ENCODE data around the gene VTA1.
"Not testable (repeated sequence)": the region's sequence is repeated elsewhere in the genome, so short reads cannot be mapped to it uniquely, and the experiment has no call there.

VTA1 gene, protein sequence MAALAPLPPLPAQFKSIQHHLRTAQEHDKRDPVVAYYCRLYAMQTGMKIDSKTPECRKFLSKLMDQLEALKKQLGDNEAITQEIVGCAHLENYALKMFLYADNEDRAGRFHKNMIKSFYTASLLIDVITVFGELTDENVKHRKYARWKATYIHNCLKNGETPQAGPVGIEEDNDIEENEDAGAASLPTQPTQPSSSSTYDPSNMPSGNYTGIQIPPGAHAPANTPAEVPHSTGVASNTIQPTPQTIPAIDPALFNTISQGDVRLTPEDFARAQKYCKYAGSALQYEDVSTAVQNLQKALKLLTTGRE

DNA sequence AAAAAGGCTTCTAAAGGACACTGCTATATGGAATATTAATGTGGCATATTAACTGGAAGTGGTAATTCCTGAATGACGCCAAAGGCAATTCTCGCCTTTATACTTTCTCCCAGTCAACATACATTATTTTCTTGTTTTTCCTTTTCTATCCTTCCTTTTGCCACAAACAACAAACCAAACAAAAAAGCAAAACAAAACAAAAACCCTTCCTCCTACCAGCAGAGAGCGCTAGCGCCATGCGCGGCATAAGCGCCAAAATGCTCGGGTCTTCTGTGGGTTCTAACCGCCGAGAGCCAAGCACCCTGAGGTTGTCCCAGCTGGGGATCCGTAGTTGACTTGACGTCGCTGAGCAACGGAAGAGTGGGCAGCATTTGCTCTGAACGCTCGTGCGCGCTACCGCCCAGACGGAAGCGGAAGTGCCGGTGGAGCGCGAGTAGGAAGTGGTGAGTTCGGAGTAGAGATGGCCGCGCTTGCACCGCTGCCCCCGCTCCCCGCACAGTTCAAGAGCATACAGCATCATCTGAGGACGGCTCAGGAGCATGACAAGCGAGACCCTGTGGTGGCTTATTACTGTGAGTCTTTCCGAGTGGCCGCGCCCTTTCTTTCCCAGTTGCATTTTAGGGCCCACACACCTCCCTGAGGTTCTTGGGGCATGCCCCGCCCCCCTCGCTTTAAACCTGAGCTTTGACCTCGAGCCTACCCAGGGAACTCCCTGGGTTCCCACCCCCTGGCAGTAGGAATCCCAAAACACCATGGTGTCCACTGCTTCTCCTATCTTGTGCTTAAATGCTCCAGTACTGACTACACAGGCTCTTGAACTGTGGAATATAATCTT, at the start of gene VTA1, which contains the start of gene NMBR:
Gene VTA1, plus strand, starts transcription at position 436 of the 835 bp plus-strand sequence. Its CDS starts 25 bp downstream, at position 461.
Gene NMBR, minus strand, starts transcription at position 295 of the 835 bp plus-strand sequence. CDS start 58,464 bp downstream, outside the sequence.
- DNase-seq (ENCODE audit: low spot score): peak; percentile 97

DNA sequence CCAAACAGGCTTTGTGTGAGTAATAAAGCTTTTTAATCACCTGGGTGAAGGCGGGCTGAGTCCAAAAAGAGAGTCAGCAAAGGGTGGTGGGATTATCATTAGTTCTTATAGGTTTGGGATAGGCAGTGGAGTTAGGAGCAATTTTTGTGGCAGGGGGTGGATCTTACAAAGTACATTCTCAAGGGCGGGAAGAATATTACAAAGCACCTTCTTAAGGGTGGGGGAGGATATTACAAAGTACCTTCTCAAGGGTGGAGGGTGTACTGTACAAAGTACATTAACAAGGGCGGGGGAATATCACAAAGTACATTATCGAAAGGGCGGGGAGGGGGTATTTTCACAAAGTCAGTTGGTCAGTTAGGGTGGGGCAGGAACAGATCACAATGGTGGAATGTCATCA, 42.2 kb upstream of the VTA1 start:
- not testable (repeated sequence) for DNase-seq (ENCODE audit: low spot score)

DNA sequence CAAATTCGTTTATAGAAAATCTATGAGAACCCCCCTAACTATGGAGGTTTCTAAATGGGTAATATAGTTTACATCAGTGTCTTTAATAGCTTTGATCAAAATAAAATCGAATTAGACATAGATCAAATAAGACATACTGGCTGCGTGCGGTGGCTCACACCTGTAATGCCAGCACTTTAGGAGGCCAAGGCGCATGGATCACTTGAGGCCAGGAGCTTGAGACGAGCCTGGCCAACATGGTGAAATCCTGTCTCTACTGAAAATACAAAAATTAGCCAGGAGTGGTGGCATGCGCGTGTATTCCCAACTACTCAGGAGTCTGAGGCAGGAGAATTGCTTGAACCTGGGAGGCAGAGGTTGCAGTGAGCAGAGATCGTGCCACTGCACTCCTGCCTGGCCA, 36.2 kb upstream of the VTA1 start:
- DNase-seq (ENCODE audit: low spot score): not testable (repeated sequence)

DNA sequence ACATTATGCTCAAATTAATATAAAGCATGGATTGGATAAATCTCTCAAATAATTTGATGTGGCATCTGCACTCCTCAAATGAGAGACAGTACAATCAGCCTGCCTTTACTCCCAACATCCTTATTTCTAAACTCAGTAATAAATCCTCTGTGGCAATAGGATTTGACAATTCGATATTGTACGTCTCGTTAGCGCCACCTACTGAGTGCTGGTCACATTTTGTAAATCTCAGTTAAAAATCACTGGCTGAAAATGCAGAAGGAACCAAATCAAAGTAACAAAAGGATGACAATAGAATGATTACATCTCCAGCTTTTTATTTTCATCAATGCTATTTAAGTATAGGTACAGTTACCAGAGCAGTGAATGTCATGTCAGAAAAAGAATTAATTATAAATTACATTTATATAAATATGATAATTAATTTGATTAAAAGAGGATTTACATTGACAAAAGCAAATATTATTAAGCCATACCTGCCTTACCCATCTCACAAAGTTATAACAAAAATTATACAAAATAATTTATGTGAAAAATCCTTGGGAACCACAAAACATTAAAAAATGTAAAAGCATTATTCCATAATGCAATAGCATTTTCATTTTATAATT, 34.5 kb upstream of the VTA1 start:
- peak; percentile 64 for DNase-seq (ENCODE audit: low spot score)

DNA sequence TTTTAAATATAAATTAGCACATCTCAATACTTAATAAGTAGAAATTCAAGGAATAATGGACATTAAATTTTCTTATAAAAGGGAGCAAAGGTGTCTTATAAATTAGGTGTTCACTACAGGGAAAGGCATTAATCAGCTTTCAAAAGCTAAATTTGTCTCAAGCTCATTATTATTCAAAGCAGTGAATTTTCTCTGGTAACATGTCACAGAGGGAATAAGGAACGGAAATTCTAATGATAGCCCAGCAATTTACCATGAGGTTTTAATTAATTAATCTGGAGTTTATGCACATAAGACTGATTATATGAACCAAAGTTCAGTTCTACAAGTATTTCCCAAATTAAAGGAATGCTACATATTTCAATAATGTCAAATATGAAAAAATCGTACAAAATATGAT, 29.7 kb upstream of the VTA1 start:
- DNase-seq (ENCODE audit: low spot score): no peak

DNA sequence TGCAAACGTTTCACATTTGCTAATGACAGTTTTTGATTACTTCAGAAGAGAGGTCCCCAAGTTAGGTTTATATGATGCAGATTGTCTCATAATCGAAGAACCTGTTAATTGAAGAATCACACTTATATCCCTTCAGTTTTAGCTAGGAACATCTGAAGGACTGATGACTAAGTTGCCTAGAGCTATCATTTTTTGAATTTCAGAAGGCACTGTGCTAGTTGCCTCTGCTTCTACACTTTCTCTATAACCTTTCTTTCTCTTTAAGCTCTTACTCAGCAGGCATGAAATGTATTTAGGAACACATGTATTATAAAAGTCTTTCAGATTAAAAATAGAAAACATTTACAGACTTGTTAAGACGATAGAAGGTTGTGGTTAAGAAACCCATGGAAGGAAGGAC, 28.7 kb upstream of the VTA1 start:
- no peak for DNase-seq (ENCODE audit: low spot score)

DNA sequence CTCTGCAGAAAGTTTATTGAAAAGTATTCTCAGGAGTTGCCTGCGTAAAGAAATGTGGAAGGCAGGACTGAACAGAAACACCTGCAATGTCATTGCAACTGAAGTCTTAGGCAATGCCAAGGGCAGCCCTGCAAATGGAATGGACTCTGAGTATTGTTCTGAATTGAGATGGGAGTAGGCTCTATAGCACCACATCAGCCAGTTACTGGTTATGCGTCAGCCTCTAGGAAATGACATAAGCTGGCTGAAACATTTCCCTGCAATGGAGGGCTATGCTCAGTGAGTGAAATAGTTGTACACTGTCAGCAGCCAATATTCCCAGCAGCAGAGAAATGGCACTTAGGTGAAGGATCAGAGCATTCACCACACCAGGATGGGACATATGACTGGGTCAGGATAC, 28.1 kb upstream of the VTA1 start:
- peak; percentile 16 for DNase-seq (ENCODE audit: low spot score)

DNA sequence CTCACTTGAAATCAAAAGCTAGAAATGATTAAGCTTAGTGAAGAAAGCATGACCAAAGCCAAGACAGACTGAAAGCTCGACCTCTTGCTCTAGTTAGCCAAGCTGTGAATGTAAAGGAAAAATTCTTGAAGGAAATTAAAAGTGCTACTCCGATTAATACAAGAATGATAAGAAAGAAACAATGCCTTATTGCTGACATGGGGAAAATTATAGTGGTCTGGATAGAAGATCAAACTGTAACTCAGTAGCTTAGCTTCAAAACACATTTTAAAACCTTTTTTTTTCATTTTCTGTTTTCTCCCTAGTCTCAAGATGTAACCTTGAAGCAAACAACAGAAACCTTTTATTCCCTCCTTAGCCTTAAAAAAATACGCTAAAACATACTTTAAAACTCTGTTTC, 25.7 kb upstream of the VTA1 start:
- no peak for DNase-seq (ENCODE audit: low spot score)

DNA sequence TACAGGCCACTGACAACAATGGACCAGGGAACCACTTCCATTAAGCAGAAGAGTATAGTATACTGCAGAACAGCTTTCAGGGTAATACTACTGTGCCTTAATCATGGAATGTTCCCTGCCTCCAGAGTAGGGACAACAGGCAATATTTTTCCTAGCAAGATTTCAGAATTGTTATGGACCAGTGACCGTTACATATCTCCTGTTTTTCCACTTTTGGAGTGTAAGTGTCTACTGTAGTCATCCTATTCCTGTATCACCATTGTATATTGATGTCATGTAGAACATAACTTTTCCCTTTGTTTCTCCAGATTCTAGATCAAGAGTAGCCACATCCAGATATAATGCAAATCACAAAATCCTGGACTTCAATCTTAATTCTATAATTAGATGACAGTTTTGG, 16.2 kb upstream of the VTA1 start:
- no peak for DNase-seq (ENCODE audit: low spot score)

DNA sequence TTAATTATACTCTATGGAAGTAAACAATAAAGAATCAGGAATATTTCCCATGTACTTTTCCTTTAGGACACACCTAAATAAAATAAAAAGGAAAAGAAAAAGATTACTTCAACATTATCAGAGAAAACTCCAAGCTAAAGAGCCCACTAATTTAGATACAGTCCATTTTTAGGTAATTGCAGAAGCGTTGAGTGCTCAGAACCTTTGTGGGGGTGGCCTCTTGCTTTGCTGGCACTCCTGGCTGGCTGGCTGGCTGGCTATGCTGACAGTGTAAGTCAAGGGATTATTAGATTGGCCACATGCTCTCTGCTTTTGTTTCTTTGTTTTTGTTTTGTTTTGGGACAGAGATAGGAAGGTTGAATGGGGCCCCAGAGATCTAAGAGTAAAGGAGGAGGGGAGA, 14.4 kb upstream of the VTA1 start, which contains the start of gene GJE1:
Gene GJE1, plus strand, starts transcription at position 301 of the 400 bp plus-strand sequence. CDS start 234 bp downstream, outside the sequence.
- no peak for DNase-seq (ENCODE audit: low spot score)

DNA sequence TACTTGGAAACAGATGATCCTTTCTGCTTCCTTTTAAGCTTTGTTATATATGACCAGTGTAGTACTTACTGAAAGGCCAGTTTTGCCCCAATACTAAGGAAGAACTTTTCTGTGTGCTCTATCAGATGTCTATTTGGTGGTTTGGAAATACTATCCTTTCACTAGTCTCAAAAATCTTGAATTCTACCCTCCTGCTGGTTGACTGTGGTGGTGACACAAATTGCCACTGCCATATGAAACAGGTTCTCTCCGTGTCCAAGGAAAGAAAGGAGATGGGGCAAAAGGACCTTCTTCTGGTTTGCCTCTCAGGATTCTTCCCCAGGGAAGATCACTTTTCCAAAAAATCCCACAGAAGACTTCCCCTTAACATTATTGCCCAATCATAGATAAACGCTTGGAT, 8.2 kb upstream of the VTA1 start:
- DNase-seq (ENCODE audit: low spot score): no peak

DNA sequence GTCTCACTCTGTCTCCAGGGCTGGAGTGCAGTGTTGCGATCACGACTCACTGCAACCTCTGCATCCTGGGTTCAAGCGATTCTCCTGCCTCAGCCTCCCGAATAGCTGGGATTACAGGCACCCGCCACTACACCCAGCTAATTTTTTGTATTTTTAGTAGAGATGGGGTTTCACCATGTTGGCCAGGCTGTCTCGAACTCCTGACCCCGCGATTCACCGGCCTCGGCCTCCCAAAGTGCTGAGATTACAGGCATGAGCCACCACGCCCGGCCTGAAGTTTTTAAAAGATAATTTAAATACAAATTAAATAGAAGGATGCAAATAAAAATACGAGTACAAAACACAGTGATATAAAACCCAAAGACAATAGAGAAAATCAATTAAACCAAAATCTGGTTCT, 5.5 kb upstream of the VTA1 start:
- not testable (repeated sequence) for DNase-seq (ENCODE audit: low spot score)

DNA sequence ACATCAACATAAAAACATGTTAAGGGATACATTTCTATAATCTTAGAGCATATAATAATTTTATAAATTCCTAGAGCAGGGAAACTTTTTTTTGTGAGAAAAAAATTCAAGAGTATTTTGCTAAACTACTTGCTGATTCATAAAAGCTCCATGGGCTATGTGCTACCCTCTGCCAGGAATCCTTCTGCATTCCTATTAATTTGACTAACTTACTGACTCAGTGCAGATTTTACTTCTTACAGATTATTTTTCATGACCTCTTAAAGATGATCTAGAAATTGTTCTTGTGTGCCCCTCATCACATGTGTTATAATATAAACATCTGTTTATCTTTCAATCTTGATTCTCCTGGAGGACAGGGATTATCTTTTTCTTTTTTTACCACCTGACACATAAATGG, 5.7 kb downstream of the VTA1 start:
- peak; percentile 73 for DNase-seq (ENCODE audit: low spot score)

DNA sequence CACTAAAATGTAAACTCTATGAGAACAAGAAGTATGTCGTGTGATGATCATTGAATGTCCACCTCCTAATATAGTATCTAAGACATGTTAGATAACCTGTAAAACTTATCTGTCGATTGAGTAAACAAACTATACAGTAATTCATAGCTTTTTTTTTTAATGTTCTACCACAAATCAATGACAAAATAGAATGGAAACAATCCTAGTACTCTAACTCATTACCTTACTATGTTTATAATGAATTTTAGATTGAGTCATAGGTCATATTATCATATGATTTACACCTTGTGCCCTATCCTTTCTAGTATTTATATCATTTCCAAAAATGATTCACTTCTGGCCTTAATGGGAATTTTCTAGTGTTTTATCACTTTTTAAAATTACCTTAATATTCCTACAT, 6.1 kb downstream of the VTA1 start:
- no peak for DNase-seq (ENCODE audit: low spot score)

DNA sequence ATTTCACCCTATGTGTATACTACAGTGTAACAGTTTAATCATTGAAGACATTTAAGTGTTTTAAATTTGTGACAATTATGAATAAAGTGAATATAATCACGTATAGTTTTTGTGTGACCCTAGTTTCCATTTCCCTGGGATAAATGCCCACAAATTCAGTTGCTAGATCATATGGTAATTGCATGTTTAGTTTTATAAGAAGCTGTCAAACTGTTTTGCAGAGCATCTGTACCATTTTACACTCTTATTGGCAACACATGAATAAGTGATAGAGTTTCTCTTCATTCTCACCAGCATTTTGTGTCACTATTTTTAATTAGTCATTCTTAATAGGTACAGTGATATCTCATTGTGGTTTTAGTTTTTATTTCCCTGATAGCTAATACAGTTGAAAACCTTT, 7.3 kb downstream of the VTA1 start:
- DNase-seq (ENCODE audit: low spot score): no peak

DNA sequence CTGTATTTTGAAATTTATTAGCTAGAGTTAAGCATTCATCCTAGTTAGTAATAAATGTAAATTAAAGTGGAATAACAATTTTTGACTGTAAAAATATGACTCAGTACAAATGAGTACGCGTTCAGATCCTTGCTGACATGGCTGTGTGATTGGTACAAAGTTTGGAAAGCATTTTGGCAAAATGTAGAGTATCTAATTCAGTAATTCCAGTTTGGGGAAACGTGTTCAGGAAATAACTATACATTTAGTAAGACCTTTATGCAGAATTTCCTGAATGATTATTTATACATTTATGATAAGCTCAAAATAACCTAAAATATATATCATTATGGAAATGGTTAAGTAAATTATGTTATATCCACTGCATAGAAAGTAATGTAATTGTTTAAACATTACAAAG, 8.0 kb downstream of the VTA1 start:
- DNase-seq (ENCODE audit: low spot score): no peak

DNA sequence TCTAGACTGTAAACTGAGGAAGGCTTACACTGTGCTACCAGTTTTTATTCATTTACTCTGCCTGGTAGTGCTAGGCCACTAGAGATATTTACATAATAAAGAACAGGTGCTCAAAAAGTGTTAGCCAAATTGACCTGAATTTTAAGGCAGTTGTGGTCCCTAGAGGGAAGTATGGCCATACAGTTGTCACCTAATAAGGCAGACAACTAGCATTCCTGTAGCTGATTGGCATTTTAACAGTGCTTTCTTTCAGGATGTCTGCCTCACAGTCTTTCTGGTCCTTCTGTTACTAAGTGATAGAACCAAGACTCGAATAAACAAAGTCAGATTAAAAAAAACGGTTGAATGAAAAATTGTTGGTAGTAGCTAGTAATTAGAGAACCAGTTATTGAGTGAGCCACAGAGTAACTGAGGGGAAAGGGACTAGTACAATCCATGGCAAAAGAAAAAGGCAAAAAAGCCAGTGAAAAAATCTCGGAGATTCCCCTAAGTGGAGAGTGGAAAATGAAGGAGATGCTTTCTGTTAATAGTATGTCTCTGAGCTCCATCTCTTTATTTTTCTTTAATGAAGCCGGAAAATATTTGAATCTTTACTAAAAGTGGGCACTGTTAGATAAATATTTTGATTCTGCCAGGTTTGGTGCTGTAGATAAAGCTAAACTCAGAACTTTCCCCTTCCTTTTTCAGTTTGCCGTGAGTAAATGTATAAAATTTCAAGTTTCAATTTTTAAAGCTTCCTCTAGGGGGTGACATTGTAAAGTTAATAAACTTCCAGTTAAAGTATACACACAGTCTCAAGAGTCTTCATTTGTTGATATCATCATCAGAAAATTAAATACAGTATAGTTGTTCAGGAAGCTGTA, 9.1 kb downstream of the VTA1 start:
- peak; percentile 14 for DNase-seq (ENCODE audit: low spot score)

DNA sequence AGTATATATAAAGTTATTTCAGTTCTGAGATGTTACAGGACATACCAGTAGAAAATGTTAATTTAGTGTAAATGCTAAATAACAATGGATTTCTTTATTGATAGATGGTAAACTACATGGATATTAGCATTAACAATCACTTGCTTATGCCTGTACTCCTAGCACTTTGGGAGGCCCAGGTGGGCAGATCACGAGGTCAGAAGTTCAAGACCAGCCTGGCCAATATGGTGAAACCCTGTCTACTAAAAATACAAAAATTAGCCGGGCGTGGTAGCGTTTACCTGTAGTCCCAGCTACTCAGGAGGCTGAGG, 9.7 kb downstream of the VTA1 start:
- not testable (repeated sequence) for DNase-seq (ENCODE audit: low spot score)

DNA sequence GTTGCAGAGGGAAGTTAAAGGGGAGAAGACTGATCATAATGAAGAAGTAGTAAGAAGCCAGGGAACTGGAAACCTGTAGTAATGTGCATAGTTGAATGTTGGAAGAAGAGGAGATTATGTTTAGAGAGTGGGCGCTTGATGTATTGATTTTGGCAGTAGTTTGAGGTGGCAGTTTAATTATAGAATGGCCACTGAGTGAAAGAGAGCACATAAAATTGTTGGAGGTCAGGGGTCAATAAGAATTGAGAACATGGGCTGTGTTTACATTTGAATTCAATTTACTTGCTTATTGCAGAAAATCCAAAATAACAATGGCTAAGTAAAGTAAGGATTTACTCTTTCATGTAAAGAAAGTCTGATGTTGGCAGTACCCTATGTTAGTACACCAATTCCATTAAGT, 15.7 kb downstream of the VTA1 start:
- DNase-seq (ENCODE audit: low spot score): no peak

DNA sequence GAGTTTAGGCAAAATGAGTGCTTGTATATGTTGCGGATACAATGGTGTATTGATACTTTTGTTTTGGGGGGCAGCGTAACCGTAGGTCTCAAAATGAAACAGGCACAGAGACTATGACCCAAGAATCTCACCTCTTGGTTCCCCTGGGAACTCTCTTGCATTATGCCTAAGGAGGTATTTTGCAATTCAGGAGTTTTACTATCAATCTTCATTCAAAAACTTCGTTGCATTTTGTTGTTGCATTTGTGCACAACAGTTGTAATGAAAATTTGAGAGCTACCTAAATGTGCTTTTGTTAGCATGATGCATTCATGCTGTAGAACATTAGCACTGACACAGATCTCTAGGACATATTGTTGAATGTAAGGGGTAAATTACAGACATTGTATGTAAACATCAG, 18.2 kb downstream of the VTA1 start:
- DNase-seq (ENCODE audit: low spot score): no peak

DNA sequence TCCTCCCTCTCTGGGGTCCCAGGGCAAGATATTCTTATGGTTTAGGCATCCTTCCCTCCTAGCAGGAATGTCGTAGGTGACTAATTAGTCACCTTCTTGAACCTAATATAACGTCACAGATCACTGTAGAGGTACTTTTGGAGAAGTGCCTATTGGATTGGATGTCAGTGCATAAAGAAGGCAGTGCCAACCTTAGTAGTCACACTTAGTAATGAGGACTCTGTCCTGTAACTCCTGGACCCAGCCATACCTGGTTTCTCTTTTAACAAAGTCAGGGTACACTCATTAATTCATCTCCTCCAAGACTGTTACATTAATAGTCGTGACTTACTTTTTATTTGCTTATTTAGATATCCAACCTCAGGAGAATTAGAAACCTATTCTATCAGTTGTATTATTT, 20.0 kb downstream of the VTA1 start:
- no peak for DNase-seq (ENCODE audit: low spot score)

DNA sequence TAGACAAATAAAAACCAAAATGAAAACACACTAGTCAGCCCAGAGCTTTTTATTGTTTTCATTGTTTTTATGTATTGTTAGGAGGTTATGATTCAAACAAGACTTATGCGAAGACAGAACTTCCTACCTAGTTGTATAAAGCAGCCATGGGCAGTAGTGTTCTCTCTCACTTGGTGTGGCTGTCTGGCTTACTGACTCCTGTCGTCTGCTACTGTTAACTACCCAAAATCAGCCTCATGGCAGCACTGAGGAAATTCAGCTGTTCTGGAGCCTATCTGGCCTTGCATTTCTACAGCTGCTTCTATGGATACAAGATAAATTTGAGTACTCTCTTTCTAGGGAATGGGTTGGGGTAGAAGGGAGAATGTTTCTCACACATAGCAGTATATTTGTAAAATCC, 20.4 kb downstream of the VTA1 start:
- no peak for DNase-seq (ENCODE audit: low spot score)
